A673 (cell line): ENCODE measurements around the gene UBE3A.

Experiments used
- EZH2 ChIP-seq: fragments of 200-600 bp; sonication (generic); IDR thresholded peaks from 2 replicates; pipeline ENCODE4 v1.6.1; 2017; ENCODE audit warnings: borderline replicate concordance, low read depth, mild to moderate bottlenecking, mixed read lengths, antibody characterized with exemption, low read length; ENCODE audit not compliant: poor library complexity, severe bottlenecking
- TF ChIP-seq, protein P1 (sequence below): fragments of 300-800, 200-600 bp; sonication (generic); conservative IDR thresholded peaks from 2 replicates; pipeline ENCODE4 v1.5.1; 2017; ENCODE audit warnings: low read depth, mild to moderate bottlenecking, antibody characterized with exemption, low read length, moderate library complexity, mixed read lengths

DNA sequence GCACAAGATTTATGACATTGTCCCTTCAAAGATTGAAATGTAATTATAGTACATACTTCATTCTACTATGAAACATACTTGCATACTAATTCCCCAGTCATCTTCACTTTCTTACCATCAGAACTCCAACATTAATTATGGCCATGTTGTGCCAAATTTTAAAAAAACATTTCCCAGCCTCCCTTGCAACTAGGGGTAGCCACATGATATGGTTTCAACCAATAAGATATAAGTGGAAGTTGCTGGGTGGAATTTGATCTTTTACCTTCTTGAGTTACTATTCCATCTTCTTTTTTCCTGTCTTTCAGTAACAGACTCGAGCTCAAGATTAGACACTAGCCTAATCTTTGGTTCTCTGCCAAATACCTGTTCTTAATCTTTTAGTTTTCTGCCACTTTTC lies 25.6 kb upstream of the UBE3A start:
- TF ChIP-seq, protein P1, sequence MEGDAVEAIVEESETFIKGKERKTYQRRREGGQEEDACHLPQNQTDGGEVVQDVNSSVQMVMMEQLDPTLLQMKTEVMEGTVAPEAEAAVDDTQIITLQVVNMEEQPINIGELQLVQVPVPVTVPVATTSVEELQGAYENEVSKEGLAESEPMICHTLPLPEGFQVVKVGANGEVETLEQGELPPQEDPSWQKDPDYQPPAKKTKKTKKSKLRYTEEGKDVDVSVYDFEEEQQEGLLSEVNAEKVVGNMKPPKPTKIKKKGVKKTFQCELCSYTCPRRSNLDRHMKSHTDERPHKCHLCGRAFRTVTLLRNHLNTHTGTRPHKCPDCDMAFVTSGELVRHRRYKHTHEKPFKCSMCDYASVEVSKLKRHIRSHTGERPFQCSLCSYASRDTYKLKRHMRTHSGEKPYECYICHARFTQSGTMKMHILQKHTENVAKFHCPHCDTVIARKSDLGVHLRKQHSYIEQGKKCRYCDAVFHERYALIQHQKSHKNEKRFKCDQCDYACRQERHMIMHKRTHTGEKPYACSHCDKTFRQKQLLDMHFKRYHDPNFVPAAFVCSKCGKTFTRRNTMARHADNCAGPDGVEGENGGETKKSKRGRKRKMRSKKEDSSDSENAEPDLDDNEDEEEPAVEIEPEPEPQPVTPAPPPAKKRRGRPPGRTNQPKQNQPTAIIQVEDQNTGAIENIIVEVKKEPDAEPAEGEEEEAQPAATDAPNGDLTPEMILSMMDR: no peak
- no peak for TF ChIP-seq EZH2
